Neuronal stem cell (in vitro differentiated cells): ENCODE results near the gene FARS2.

ENCODE experiments used
- DNase-seq: peaks from one replicate; pipeline ENCODE4 v3.0.0-alpha.2; 2013; ENCODE audit warnings: low spot score
- H2AFZ ChIP-seq: one replicate; pipeline ENCODE4 v1.6.1; 2013; ENCODE audit warnings: mild to moderate bottlenecking, low read length, inconsistent platforms
- H2AK5ac ChIP-seq: 2 replicates; pipeline ENCODE4 v1.6.1; 2013; ENCODE audit warnings: low read depth, mild to moderate bottlenecking, inconsistent platforms, low read length, moderate library complexity, mixed read lengths
- H2BK120ac ChIP-seq: 2 replicates; pipeline ENCODE4 v1.6.1; 2013; ENCODE audit warnings: low read depth, mild to moderate bottlenecking, inconsistent platforms, low read length, moderate library complexity, mixed read lengths
- H2BK12ac ChIP-seq: one replicate; pipeline ENCODE4 v1.6.1; 2013; ENCODE audit warnings: low read length, inconsistent platforms
- H2BK15ac ChIP-seq: 2 replicates; pipeline ENCODE4 v1.6.1; 2013; ENCODE audit warnings: mild to moderate bottlenecking, low read length, inconsistent platforms, mixed read lengths
- H2BK5ac ChIP-seq: one replicate; pipeline ENCODE4 v1.6.1; 2013; ENCODE audit warnings: inconsistent platforms, mild to moderate bottlenecking, low read length, moderate library complexity
- H3K14ac ChIP-seq: one replicate; pipeline ENCODE4 v1.6.1; 2013; ENCODE audit warnings: low read length, inconsistent platforms
- H3K18ac ChIP-seq: 2 replicates; pipeline ENCODE4 v1.6.1; 2013; ENCODE audit warnings: low read length, inconsistent platforms
- H3K23ac ChIP-seq: 2 replicates; pipeline ENCODE4 v1.6.1; 2013; ENCODE audit warnings: low read depth, mild to moderate bottlenecking, mixed read lengths, low read length, inconsistent platforms; ENCODE audit not compliant: poor library complexity
- H3K27ac ChIP-seq: replicated peaks from 3 replicates; pipeline ENCODE4 v1.5.1; 2013; ENCODE audit warnings: low read length, inconsistent platforms
- H3K27me3 ChIP-seq, 3 experiments: 2 replicates each; pipeline ENCODE4 v1.6.1; 2013; ENCODE audit warnings: low read length in 3 of 3, mild to moderate bottlenecking in 2 of 3, inconsistent platforms in 1 of 3, low read depth in 1 of 3, mixed read lengths in 1 of 3, moderate library complexity in 1 of 3; ENCODE audit not compliant: control insufficient read depth in 3 of 3, insufficient read depth in 3 of 3
- H3K36me3 ChIP-seq, 2 donors: replicated peaks in 1 of 2; 2 replicates each; pipeline ENCODE4 v1.6.1; 2013; ENCODE audit warnings: low read length in 2 of 2; ENCODE audit not compliant: control insufficient read depth in 2 of 2, insufficient read depth in 2 of 2
- H3K4ac ChIP-seq: 2 replicates; pipeline ENCODE4 v1.6.1; 2013; ENCODE audit warnings: inconsistent platforms, mild to moderate bottlenecking, low read length, moderate library complexity
- H3K4me1 ChIP-seq, 2 donors: 1 replicate in 1 of 2; 2 replicates in 1 of 2; pipeline ENCODE4 v1.6.1; 2013; ENCODE audit warnings: low read length in 2 of 2, low read depth in 1 of 2; ENCODE audit not compliant: control insufficient read depth in 2 of 2, insufficient read depth in 1 of 2
- H3K4me2 ChIP-seq: one replicate; pipeline ENCODE4 v1.6.1; 2013; ENCODE audit warnings: mild to moderate bottlenecking, low read length, inconsistent platforms; ENCODE audit not compliant: insufficient read depth, poor library complexity, severe bottlenecking
- H3K4me3 ChIP-seq, 2 donors: 2 replicates each; pipeline ENCODE4 v1.5.1; 2013; ENCODE audit warnings: low read length in 2 of 2, mild to moderate bottlenecking in 2 of 2, inconsistent platforms in 1 of 2, moderate library complexity in 1 of 2
- H3K79me1 ChIP-seq: one replicate; pipeline ENCODE4 v1.6.1; 2013; ENCODE audit warnings: low read depth, mild to moderate bottlenecking, inconsistent platforms, low read length, moderate library complexity
- H3K9ac ChIP-seq: one replicate; pipeline ENCODE4 v1.6.1; 2013; ENCODE audit warnings: mild to moderate bottlenecking, low read depth, low read length, inconsistent platforms; ENCODE audit not compliant: poor library complexity
- H3K9me3 ChIP-seq, 2 donors: replicated peaks in 1 of 2; 2 replicates each; pipeline versions ENCODE3 to v1.6.1; 2013; ENCODE audit warnings: low read length in 2 of 2, mild to moderate bottlenecking in 2 of 2, inconsistent platforms in 1 of 2, low read depth in 1 of 2, mixed read lengths in 1 of 2, moderate library complexity in 1 of 2; ENCODE audit not compliant: control insufficient read depth in 2 of 2, insufficient read depth in 1 of 2
- H4K8ac ChIP-seq: one replicate; pipeline ENCODE4 v1.6.1; 2013; ENCODE audit warnings: low read depth, mild to moderate bottlenecking, inconsistent platforms, low read length, moderate library complexity
- H4K91ac ChIP-seq: one replicate; pipeline ENCODE4 v1.6.1; 2013; ENCODE audit warnings: low read length, low read depth, mild to moderate bottlenecking, inconsistent platforms; ENCODE audit not compliant: poor library complexity
- WGBS, 2 donors: extraction: QIAGEN DNeasy Blood & Tissue Kit; methylation state at CpG; one replicate each; pipeline ENCODE4 v1.1.7; 2013; ENCODE audit warnings: missing lambda C conversion rate in 2 of 2, mixed read lengths in 1 of 2; ENCODE audit not compliant: insufficient read length in 2 of 2, insufficient replicate concordance in 1 of 2; ENCODE audit errors: extremely low coverage in 2 of 2; 5-methylcytosine and 5-hydroxymethylcytosine counted together

FARS2 gene

GRCh38 chr6:5751525-5752390, 490.4 kb downstream of the FARS2 start:
- Histone ChIP-seq H3K18ac (no peak overlapping the region), H3K79me1 (no peaks in the 10 kb centered on the region), H3K4me1 (peaks cover 12% of the 10 kb centered on the region in 2 donors), H2AK5ac (peak overlapping the region; percentile 3), H4K91ac (no peak overlapping the region), H3K4ac (no peak overlapping the region), H3K4me2 (no peak overlapping the region), H3K36me3 (no peaks in the 10 kb centered on the region), H3K23ac (no peak overlapping the region), H3K9ac (no peak overlapping the region), H3K4me3 (no peak overlapping the region), H4K8ac (no peak overlapping the region), H2AFZ (peak overlapping the region; percentile 26), H3K9me3 (peaks cover 6 to 23% of the 10 kb centered on the region in 2 donors), H2BK120ac (no peak overlapping the region), H3K27me3 (no peaks in the 10 kb centered on the region), H2BK5ac (no peak overlapping the region), H2BK15ac (no peak overlapping the region), H2BK12ac (no peak overlapping the region), H3K27ac (no peak overlapping the region), H3K14ac (no peak overlapping the region)
- no CpG with 5 or more reads among the region's 9 CpGs for WGBS, 2 donors
- no peak for DNase-seq

GRCh38 chr6:5752391-5752680, 491.0 kb downstream of the FARS2 start:
- no peak overlapping the region for H3K18ac ChIP-seq
- H3K23ac ChIP-seq: no peak overlapping the region
- H3K4me2 ChIP-seq: no peak overlapping the region
- no peak overlapping the region for H2BK120ac ChIP-seq
- no peak overlapping the region for H3K9ac ChIP-seq
- no peak overlapping the region for H3K4ac ChIP-seq
- H3K27ac ChIP-seq: peak overlapping the region; percentile 72
- H4K8ac ChIP-seq: no peak overlapping the region
- H2BK12ac ChIP-seq: no peak overlapping the region
- no peaks in the 10 kb centered on the region for H3K27me3 ChIP-seq
- peak overlapping the region; percentile 26 for H2AFZ ChIP-seq
- H3K4me3 ChIP-seq: no peak overlapping the region
- no CpG with 5 or more reads among the region's 5 CpGs for WGBS, 2 donors
- H3K14ac ChIP-seq: no peak overlapping the region
- no peak overlapping the region for H4K91ac ChIP-seq
- no peak overlapping the region for H2BK15ac ChIP-seq
- peaks cover 6 to 23% of the 10 kb centered on the region in 2 donors for H3K9me3 ChIP-seq
- no peak overlapping the region for H2AK5ac ChIP-seq
- no peaks in the 10 kb centered on the region for H3K79me1 ChIP-seq
- no peaks in the 10 kb centered on the region for H3K36me3 ChIP-seq
- DNase-seq: peak; percentile 52
- peaks cover 10 to 12% of the 10 kb centered on the region in 2 donors for H3K4me1 ChIP-seq
- no peak overlapping the region for H2BK5ac ChIP-seq

GRCh38 chr6:5753209-5753608, 491.9 kb downstream of the FARS2 start:
- H3K14ac ChIP-seq: no peak overlapping the region

GRCh38 chr6:5754904-5755303, 493.6 kb downstream of the FARS2 start:
- Histone ChIP-seq H2BK5ac (no peak overlapping the region), H3K27ac (no peak overlapping the region), H2BK12ac (no peak overlapping the region), H2BK120ac (no peak overlapping the region), H3K4me3 (no peak overlapping the region), H3K79me1 (no peaks in the 10 kb centered on the region), H4K8ac (no peak overlapping the region), H3K36me3 (no peaks in the 10 kb centered on the region), H3K4ac (no peak overlapping the region), H3K27me3 (no peaks in the 10 kb centered on the region), H4K91ac (no peak overlapping the region), H3K23ac (no peak overlapping the region), H2AK5ac (no peak overlapping the region), H3K4me1 (peaks cover 10 to 12% of the 10 kb centered on the region in 2 donors), H2BK15ac (no peak overlapping the region), H3K18ac (no peak overlapping the region), H2AFZ (no peak overlapping the region), H3K4me2 (no peak overlapping the region), H3K14ac (no peak overlapping the region), H3K9me3 (peaks cover 6 to 23% of the 10 kb centered on the region in 2 donors), H3K9ac (no peak overlapping the region)
- DNase-seq: no peak
- WGBS, 2 donors: 100% methylated on average over 1 of the region's 2 CpGs

More at GRCh38 chr6:5753209-5753608, 491.9 kb downstream of the FARS2 start:
- H2BK12ac ChIP-seq: no peak overlapping the region
- H2AFZ ChIP-seq: no peak overlapping the region
- H3K23ac ChIP-seq: no peak overlapping the region
- no peak overlapping the region for H2BK5ac ChIP-seq
- no peak overlapping the region for H2BK120ac ChIP-seq
- H2AK5ac ChIP-seq: no peak overlapping the region
- no peak overlapping the region for H4K8ac ChIP-seq
- no peak overlapping the region for H3K9ac ChIP-seq
- H3K4me3 ChIP-seq: no peak overlapping the region
- no peaks in the 10 kb centered on the region for H3K36me3 ChIP-seq
- DNase-seq: no peak
- H4K91ac ChIP-seq: no peak overlapping the region
- no peaks in the 10 kb centered on the region for H3K79me1 ChIP-seq
- H3K9me3 ChIP-seq: peaks cover 6 to 23% of the 10 kb centered on the region in 2 donors
- no peaks in the 10 kb centered on the region for H3K27me3 ChIP-seq
- H3K4me1 ChIP-seq: peaks cover 10 to 12% of the 10 kb centered on the region in 2 donors
- no peak overlapping the region for H3K4ac ChIP-seq
- no peak overlapping the region for H3K4me2 ChIP-seq
- no CpG with 5 or more reads among the region's 4 CpGs for WGBS, 2 donors
- H2BK15ac ChIP-seq: no peak overlapping the region
- H3K27ac ChIP-seq: no peak overlapping the region
- no peak overlapping the region for H3K18ac ChIP-seq
